Choroid plexus epithelial cell (primary cell): ENCODE results near the gene BAG1.

Experiments used
- DNase-seq: peaks from one replicate; pipeline ENCODE4 v3.0.0-alpha.2; 2010; ENCODE audit warnings: low read depth
- H3K4me3 ChIP-seq: 2 replicates; pipeline ENCODE4 v1.5.1; 2011; ENCODE audit warnings: low read depth, mild to moderate bottlenecking, control low read depth, low read length, moderate library complexity
- TF ChIP-seq, protein P1 (sequence below): conservative IDR thresholded peaks from 2 replicates; pipeline ENCODE4 v1.5.1; 2011; ENCODE audit warnings: low read depth, mild to moderate bottlenecking, control low read depth, inconsistent platforms, low read length, moderate library complexity

BAG1 gene

DNA sequence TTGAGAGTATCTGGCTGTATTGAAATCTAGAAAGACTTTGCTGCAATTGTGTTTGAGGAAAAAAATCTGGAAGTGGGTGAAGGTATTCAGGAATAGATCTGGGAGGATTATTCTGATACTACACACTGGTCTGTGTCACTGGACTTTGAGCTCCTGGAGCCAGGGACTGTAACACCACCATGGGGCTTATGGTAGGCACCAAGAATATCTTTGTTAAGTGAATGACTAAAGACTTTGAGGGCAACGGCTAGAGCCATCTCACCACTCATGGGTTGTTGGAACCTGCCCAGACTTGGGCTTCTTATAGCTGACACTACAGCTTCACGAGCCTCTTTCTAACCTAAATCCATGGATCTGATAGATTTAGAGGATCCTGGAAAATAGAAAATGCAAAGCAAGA is 36.0 kb upstream of the BAG1 start:
- DNase-seq = no peak
- no peak overlapping the region for H3K4me3 ChIP-seq
- TF ChIP-seq, protein P1, sequence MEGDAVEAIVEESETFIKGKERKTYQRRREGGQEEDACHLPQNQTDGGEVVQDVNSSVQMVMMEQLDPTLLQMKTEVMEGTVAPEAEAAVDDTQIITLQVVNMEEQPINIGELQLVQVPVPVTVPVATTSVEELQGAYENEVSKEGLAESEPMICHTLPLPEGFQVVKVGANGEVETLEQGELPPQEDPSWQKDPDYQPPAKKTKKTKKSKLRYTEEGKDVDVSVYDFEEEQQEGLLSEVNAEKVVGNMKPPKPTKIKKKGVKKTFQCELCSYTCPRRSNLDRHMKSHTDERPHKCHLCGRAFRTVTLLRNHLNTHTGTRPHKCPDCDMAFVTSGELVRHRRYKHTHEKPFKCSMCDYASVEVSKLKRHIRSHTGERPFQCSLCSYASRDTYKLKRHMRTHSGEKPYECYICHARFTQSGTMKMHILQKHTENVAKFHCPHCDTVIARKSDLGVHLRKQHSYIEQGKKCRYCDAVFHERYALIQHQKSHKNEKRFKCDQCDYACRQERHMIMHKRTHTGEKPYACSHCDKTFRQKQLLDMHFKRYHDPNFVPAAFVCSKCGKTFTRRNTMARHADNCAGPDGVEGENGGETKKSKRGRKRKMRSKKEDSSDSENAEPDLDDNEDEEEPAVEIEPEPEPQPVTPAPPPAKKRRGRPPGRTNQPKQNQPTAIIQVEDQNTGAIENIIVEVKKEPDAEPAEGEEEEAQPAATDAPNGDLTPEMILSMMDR = no peak

DNA sequence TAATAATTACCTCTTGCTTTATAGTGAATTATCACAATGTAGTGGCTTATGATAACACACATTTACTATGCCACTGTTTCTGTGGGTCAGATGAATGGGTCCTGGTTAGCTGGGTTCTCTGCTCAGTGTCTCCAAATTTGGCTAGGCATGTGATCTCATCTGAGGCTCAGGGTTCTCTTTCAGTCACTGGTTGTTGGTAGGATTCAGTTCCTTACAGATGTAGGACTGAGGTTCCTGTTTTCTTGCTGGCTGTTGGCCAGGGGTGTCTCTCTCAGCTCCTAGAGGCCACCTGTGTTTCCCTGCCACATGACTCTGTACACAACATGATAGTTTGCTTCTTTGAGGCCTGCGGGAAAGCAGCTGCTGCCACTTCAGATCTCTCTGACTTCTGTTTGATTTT is 32.9 kb upstream of the BAG1 start:
- peak; percentile 24 for DNase-seq
- TF ChIP-seq, protein P1 = no peak
- no peak overlapping the region for H3K4me3 ChIP-seq

- no peak for DNase-seq
- TF ChIP-seq, protein P1 = no peak
- no peak overlapping the region for H3K4me3 ChIP-seq
Measured at GRCh38 chr9:33295571-33295970, 31.1 kb upstream of the BAG1 start.

DNA sequence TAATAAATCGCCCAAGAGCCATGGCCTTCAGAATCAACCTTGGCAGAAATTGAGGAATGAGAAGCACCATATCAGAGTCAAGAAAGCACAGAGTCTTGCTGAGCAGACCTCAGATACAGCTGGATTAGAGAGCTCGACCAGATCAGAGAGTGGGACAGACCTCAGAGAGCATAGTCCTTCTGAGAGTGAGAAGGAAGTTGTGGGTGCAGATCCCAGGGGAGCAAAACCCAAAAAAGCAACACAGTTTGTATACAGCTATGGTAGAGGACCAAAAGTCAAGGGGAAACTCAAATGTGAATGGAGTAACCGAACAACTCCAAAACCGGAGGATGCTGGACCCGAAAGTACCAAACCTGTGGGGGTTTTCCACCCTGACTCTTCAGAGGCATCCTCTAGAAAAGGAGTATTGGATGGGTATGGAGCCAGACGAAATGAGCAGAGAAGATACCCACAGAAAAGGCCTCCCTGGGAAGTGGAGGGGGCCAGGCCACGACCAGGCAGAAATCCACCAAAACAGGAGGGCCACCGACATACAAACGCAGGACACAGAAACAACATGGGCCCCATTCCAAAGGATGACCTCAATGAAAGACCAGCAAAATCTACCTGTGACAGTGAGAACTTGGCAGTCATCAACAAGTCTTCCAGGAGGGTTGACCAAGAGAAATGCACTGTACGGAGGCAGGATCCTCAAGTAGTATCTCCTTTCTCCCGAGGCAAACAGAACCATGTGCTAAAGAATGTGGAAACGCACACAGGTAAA is 30.3 kb upstream of the BAG1 start:
- no peak for DNase-seq
- TF ChIP-seq, protein P1 = no peak
- H3K4me3 ChIP-seq = no peak overlapping the region

GRCh38 chr9:33293782-33294181 is 29.3 kb upstream of the BAG1 start:
- TF ChIP-seq, protein P1 = no peak
- no peak overlapping the region for H3K4me3 ChIP-seq
- no peak for DNase-seq

DNA sequence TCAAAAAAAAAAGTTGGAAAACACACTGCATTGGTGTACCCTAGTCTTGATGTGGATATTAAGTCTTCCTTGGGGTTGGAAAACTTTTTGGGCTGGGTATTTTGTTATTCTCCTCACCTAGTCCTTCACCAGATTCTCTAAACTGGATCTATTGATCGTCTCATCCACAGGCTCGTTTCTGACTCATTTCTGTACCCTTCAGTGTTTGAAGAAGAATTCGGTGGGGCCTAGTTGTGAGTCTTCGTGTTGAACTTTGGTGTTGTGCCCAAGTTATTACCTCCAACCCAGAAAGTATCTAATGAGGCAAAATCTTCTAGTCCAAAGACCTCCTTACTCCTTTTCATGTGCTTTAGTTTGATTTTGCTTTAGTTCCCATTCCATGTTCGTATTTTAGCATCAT is 27.4 kb upstream of the BAG1 start:
- TF ChIP-seq, protein P1 = no peak
- no peak for DNase-seq
- no peak overlapping the region for H3K4me3 ChIP-seq

DNA sequence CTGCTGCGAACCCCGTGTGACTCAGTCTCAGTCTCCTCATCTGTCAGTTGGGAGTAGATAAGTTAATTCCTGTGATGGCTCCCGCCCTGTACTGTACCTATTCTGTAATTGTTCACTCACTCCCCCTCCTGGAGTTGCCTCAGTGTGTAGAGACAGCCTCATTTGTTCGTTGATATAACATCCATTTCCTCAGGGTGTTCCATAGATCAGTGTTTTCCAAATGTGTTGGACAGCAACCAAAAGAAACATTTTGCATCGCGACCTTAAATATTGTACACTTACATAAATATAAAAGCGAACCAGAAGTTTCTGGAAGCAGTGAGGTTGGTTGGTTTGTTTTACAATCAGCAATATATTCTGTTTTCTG is 26.5 kb upstream of the BAG1 start:
- no peak for DNase-seq
- H3K4me3 ChIP-seq = peak overlapping the region; percentile 94
- TF ChIP-seq, protein P1 = no peak
